Measurements from ENCODE around the gene ST6GALNAC3.

ST6GALNAC3 gene

DNA sequence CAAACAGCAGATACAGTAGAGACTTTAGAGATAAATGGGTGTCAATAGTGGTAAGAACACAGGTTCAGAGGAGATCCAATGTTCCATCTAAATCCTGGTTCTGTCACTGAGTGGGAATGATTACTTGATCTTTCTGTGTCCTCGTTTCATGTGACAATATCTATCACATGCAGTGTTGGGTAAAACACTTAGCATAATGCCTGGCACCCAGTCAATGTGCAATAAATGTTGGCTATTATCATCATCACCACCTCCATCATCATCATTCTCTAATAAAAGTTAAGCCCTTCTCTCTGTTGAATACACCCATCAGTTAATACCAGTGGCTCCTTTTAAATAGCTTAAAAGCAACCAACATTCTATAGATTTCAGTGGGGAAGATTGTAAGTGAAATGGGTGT is 184.7 kb downstream of the ST6GALNAC3 start:
- TF ChIP-seq EZH2phosphoT487 (IDR thresholded peaks at IDR 0.05; ENCODE audit: borderline replicate concordance, low read length), result no peak
- no peak for TF ChIP-seq CTCF (IDR thresholded peaks at IDR 0.05; ENCODE audit: low read depth, low read length, poor library complexity, severe bottlenecking)
- Histone ChIP-seq H3K9me2 (replicated peaks; ENCODE audit: control insufficient read depth, low read length) (no peaks in the 10 kb centered on the region), H3K4me3 (ENCODE audit: low read length) (no peak overlapping the region)

DNA sequence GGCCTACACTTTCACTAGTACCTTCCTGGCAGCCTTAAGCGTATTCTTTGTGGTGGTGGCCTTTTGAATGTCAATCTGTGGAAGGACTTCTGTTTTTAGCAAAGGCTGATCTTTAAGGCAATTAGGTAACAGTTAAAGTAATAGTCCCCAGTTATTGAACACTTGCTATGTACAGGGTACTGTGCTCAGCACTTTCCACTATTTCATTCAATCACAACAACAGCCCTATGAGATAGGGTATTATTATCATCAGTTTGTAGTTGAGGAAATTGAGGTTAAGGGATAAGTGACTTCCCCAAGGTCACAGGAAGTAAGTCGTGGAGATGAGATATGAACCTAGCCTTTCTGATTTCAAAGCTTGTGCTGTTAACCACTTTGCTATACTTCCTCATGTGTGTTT is 185.7 kb downstream of the ST6GALNAC3 start:
- H3K9me2 ChIP-seq (replicated peaks; ENCODE audit: control insufficient read depth, low read length), result no peaks in the 10 kb centered on the region
- TF ChIP-seq CTCF (IDR thresholded peaks at IDR 0.05; ENCODE audit: low read depth, low read length, poor library complexity, severe bottlenecking), result no peak
- H3K79me2 ChIP-seq (ENCODE audit: control insufficient read depth, low read length), result no peaks in the 10 kb centered on the region
- no peak overlapping the region for H3K4me3 ChIP-seq (ENCODE audit: low read length)
- no peaks in the 10 kb centered on the region for H3K4me1 ChIP-seq (ENCODE audit: control insufficient read depth, low read length)
- H3K36me3 ChIP-seq (ENCODE audit: control insufficient read depth, low read length), result no peaks in the 10 kb centered on the region
- H3K27me3 ChIP-seq (ENCODE audit: control insufficient read depth, low read length), result no peaks in the 10 kb centered on the region
- H4K20me1 ChIP-seq (ENCODE audit: control insufficient read depth, insufficient read depth, low read depth, low read length), result no peaks in the 10 kb centered on the region
- no peak overlapping the region for H3K4me2 ChIP-seq (ENCODE audit: low read length)
- no peaks in the 10 kb centered on the region for H3K9me3 ChIP-seq (ENCODE audit: control insufficient read depth, insufficient read depth, low read length)
- H3F3A ChIP-seq (ENCODE audit: control insufficient read depth, insufficient read depth), result no peaks in the 10 kb centered on the region
- H3K27ac ChIP-seq (ENCODE audit: low read depth, low read length), result no peak overlapping the region

More for the DNA sequence above, 184.7 kb downstream of the ST6GALNAC3 start:
- Histone ChIP-seq H3F3A (ENCODE audit: control insufficient read depth, insufficient read depth) (no peaks in the 10 kb centered on the region), H3K27me3 (ENCODE audit: control insufficient read depth, low read length) (no peaks in the 10 kb centered on the region), H4K20me1 (ENCODE audit: control insufficient read depth, insufficient read depth, low read depth, low read length) (no peaks in the 10 kb centered on the region), H3K79me2 (ENCODE audit: control insufficient read depth, low read length) (no peaks in the 10 kb centered on the region), H3K27ac (ENCODE audit: low read depth, low read length) (no peak overlapping the region), H3K36me3 (ENCODE audit: control insufficient read depth, low read length) (no peaks in the 10 kb centered on the region), H3K4me1 (ENCODE audit: control insufficient read depth, low read length) (no peaks in the 10 kb centered on the region), H3K9me3 (ENCODE audit: control insufficient read depth, insufficient read depth, low read length) (no peaks in the 10 kb centered on the region), H3K4me2 (ENCODE audit: low read length) (no peak overlapping the region)

GRCh38 chr1:76262601-76263000 is 188.1 kb downstream of the ST6GALNAC3 start:
- Histone ChIP-seq H3K27ac (ENCODE audit: low read depth, low read length) (no peak overlapping the region), H3F3A (ENCODE audit: control insufficient read depth, insufficient read depth) (no peaks in the 10 kb centered on the region), H3K27me3 (ENCODE audit: control insufficient read depth, low read length) (no peaks in the 10 kb centered on the region), H3K9me2 (replicated peaks; ENCODE audit: control insufficient read depth, low read length) (no peaks in the 10 kb centered on the region), H3K36me3 (ENCODE audit: control insufficient read depth, low read length) (no peaks in the 10 kb centered on the region), H3K4me3 (ENCODE audit: low read length) (no peak overlapping the region), H4K20me1 (ENCODE audit: control insufficient read depth, insufficient read depth, low read depth, low read length) (no peaks in the 10 kb centered on the region), H3K9me3 (ENCODE audit: control insufficient read depth, insufficient read depth, low read length) (no peaks in the 10 kb centered on the region), H3K4me2 (ENCODE audit: low read length) (no peak overlapping the region), H3K4me1 (ENCODE audit: control insufficient read depth, low read length) (no peaks in the 10 kb centered on the region), H3K79me2 (ENCODE audit: control insufficient read depth, low read length) (no peaks in the 10 kb centered on the region)
- no peak for TF ChIP-seq CTCF (IDR thresholded peaks at IDR 0.05; ENCODE audit: low read depth, low read length, poor library complexity, severe bottlenecking)
- TF ChIP-seq EZH2phosphoT487 (IDR thresholded peaks at IDR 0.05; ENCODE audit: borderline replicate concordance, low read length), result no peak

- no peaks in the 10 kb centered on the region for H3K27me3 ChIP-seq (ENCODE audit: control insufficient read depth, low read length)
- H3F3A ChIP-seq (ENCODE audit: control insufficient read depth, insufficient read depth), result no peaks in the 10 kb centered on the region
- no peak overlapping the region for H3K4me2 ChIP-seq (ENCODE audit: low read length)
- no peaks in the 10 kb centered on the region for H3K4me1 ChIP-seq (ENCODE audit: control insufficient read depth, low read length)
- no peak overlapping the region for H3K4me3 ChIP-seq (ENCODE audit: low read length)
- no peaks in the 10 kb centered on the region for H3K9me3 ChIP-seq (ENCODE audit: control insufficient read depth, insufficient read depth, low read length)
- no peaks in the 10 kb centered on the region for H4K20me1 ChIP-seq (ENCODE audit: control insufficient read depth, insufficient read depth, low read depth, low read length)
- H3K36me3 ChIP-seq (ENCODE audit: control insufficient read depth, low read length), result no peaks in the 10 kb centered on the region
- H3K79me2 ChIP-seq (ENCODE audit: control insufficient read depth, low read length), result no peaks in the 10 kb centered on the region
- H3K9me2 ChIP-seq (replicated peaks; ENCODE audit: control insufficient read depth, low read length), result no peaks in the 10 kb centered on the region
- TF ChIP-seq EZH2phosphoT487 (IDR thresholded peaks at IDR 0.05; ENCODE audit: borderline replicate concordance, low read length), result no peak
- TF ChIP-seq CTCF (IDR thresholded peaks at IDR 0.05; ENCODE audit: low read depth, low read length, poor library complexity, severe bottlenecking), result no peak
- H3K27ac ChIP-seq (ENCODE audit: low read depth, low read length), result no peak overlapping the region
Observed at GRCh38 chr1:76264642-76265041, 190.1 kb downstream of the ST6GALNAC3 start.
